Activated B cell treated with CpG ODN at 0.5 μM for 24 hours (primary cell): ENCODE results near the gene FTH1. TPM values are rescaled to one million over a fixed set of nuclear protein-coding genes. Genes with fewer than 3 reads are reported as not detected.

Source experiments
- ATAC-seq: fragments of 200-7000 bp; cut with Tn5 transposase; one replicate; pipeline ENCODE4 v1.10.0; 2021; ENCODE audit warnings: low read depth, mild to moderate bottlenecking, moderate library complexity
- CTCF ChIA-PET: fragments of 350-600 bp; sonication (Branson Sonifier 250); formaldehyde crosslinking; loops from one replicate; lab custom pipeline; 2021; ENCODE audit warnings: antibody characterized with exemption; lab: Charles Lee
- POLR2A ChIA-PET: fragments of 350-600 bp; sonication (Branson Sonifier 250); formaldehyde crosslinking; loops from one replicate; lab custom pipeline; 2021; ENCODE audit warnings: antibody characterized with exemption; lab: Charles Lee
- DNase-seq: peaks from one replicate; pipeline ENCODE4 v3.0.0; 2022
- H3K27ac Mint-ChIP-seq: one replicate; pipeline ENCODE4 v1.8.0; 2020; ENCODE audit warnings: mixed read lengths
- H3K27me3 Mint-ChIP-seq: one replicate; pipeline ENCODE4 v1.8.0; 2021; ENCODE audit warnings: mixed read lengths
- H3K36me3 Mint-ChIP-seq: one replicate; pipeline ENCODE4 v1.8.0; 2021; ENCODE audit warnings: low read depth, mixed read lengths
- H3K4me1 Mint-ChIP-seq: one replicate; pipeline ENCODE4 v1.8.0; 2021; ENCODE audit warnings: mixed read lengths
- H3K4me3 Mint-ChIP-seq: one replicate; pipeline ENCODE4 v1.8.0; 2020; ENCODE audit warnings: mild to moderate bottlenecking, mixed read lengths
- H3K9me3 Mint-ChIP-seq: one replicate; pipeline ENCODE4 v1.8.0; 2020; ENCODE audit warnings: mixed read lengths
- CTCF ChIP-seq: fragments of 200-600 bp; IDR thresholded peaks from one replicate; pipeline ENCODE4 v1.8.0; 2022; ENCODE audit warnings: antibody characterized with exemption, mild to moderate bottlenecking
- intact Hi-C: fragments of 100-400 bp; cut with micrococcal nuclease; formaldehyde crosslinking; loops from one replicate; pipeline ENCODE4 v1.15.1; 2024
- total RNA-seq: library from RNA; stranded (reverse); gene quantifications from 2 replicates; pipeline ENCODE4 v1.2.3, GENCODE V29; 2022

FTH1 gene
- total RNA-seq, 1 donor from 2014 or later, result 865 TPM

- Mint-ChIP-seq H3K4me3 (no peak overlapping the region), H3K36me3 (no peaks in the 10 kb centered on the region), H3K9me3 (no peaks in the 10 kb centered on the region), H3K27me3 (peaks cover 2% of the 10 kb centered on the region), H3K4me1 (peaks cover 11% of the 10 kb centered on the region), H3K27ac (no peak overlapping the region)
- DNase-seq, result no peak
- intact Hi-C loops, result loop anchor here (5.0 kb wide), 1 partner anchor 132 kb away; the partner anchor contains the start of gene FADS1
- TF ChIP-seq CTCF, result no peak
- ChIA-PET POLR2A (interaction anchor here (0.7 to 1.4 kb wide), 3 partner anchors 16 to 21 kb away, joined by 3 to 6 read pairs (median 4); partner anchors contain the start of gene FTH1), CTCF (interaction anchor here (0.7 to 6.3 kb wide), 8 partner anchors 14 to 159 kb away, joined by 3 to 118 read pairs (median 17); partner anchors contain the start of gene FTH1)
- ATAC-seq, result no peak
These were observed 18.0 kb downstream of the FTH1 start for GRCh38 chr11:61949169-61950034.

DNA sequence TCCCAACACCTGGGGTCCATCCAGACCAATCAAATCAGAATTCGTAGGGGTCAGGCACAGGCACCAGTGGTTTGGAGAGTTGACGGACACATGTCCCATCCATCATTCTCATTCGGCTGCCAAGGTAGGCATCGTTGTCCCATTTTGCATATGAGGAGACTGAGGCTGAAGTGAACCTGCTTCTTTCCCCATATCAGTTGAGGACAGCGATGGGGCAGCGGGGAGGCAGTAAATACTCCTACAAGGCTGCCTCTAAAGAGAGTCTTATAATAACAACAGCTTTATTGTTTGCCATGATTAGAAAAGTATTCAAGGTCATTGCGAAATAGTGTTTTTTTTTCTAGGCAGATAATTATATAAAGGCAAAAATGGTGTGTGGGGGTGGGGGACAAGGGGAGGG, 18.9 kb downstream of the FTH1 start:
- Mint-ChIP-seq H3K9me3 (no peaks in the 10 kb centered on the region), H3K36me3 (no peaks in the 10 kb centered on the region), H3K27ac (no peak overlapping the region), H3K27me3 (no peaks in the 10 kb centered on the region), H3K4me1 (peaks cover 11% of the 10 kb centered on the region), H3K4me3 (no peak overlapping the region)
- DNase-seq (no peak), ATAC-seq (no peak)
- POLR2A ChIA-PET, result interaction anchor here (0.9 to 1.6 kb wide), 8 partner anchors 15 to 155 kb away, joined by 3 to 15 read pairs (median 8); partner anchors contain the start of gene FTH1
- intact Hi-C loops, result loop anchor here (5.0 kb wide), 1 partner anchor 131 kb away; the partner anchor contains the start of gene FADS1
- no peak for TF ChIP-seq CTCF
- CTCF ChIA-PET, result interaction anchor here (0.5 to 6.3 kb wide), 26 partner anchors 12 to 159 kb away, joined by 3 to 118 read pairs (median 6); partner anchors contain the start of genes FEN1 and FTH1

DNA sequence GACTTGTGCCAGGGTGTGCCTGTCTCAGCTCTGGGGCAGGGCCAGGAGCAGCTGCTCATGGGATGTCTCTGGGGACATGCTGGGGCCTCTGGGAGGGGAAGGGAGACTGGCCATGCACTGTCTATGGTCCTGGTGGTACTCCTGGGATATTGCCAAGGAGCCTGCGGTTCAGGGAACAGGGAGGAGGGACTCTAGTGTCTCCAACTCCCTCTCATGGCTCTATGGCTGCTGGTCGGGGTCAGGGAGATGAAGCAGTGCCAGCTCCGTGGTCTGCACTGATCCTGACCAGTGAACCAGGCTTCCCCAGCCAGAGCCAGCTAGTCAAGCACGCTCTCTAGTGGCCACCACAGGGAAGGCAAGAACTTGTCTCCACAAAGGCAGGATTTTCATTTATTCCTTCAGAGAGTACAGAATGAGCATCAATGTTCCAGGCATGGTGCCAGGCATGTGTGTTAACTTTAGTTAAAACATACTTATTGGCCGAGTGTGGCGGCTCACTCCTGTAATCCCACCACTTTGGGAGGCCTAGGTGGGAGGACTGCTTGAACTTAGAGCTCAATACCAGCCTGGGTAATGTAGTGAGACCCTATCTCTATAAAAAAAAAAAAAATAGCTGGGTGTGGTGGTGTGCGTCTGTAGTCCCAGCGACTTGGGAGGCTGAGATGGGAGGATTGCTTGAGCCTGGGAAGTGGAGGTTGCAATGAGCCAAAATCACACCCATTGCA, 19.8 kb downstream of the FTH1 start:
- DNase-seq (peak; percentile 51), ATAC-seq (peak; percentile 92)
- Mint-ChIP-seq H3K27me3 (no peaks in the 10 kb centered on the region), H3K4me1 (peaks cover 11% of the 10 kb centered on the region), H3K36me3 (no peaks in the 10 kb centered on the region), H3K4me3 (no peak overlapping the region), H3K9me3 (no peaks in the 10 kb centered on the region), H3K27ac (no peak overlapping the region)
- intact Hi-C loops, result loop anchor here (1.0 to 5.0 kb wide), 5 partner anchors 48 to 150 kb away; partner anchors contain the start of gene FADS1
- ChIA-PET POLR2A (interaction anchor here (0.9 to 1.6 kb wide), 8 partner anchors 16 to 154 kb away, joined by 3 to 15 read pairs (median 8); partner anchors contain the start of gene FTH1), CTCF (interaction anchor here (0.5 to 6.3 kb wide), 36 partner anchors 9 to 160 kb away, joined by 3 to 118 read pairs (median 5); partner anchors contain the start of genes FEN1 and FTH1)
- peak; percentile 35 for TF ChIP-seq CTCF

- Mint-ChIP-seq H3K36me3 (no peaks in the 10 kb centered on the region), H3K27me3 (no peaks in the 10 kb centered on the region), H3K27ac (no peak overlapping the region), H3K4me3 (no peak overlapping the region), H3K9me3 (no peaks in the 10 kb centered on the region), H3K4me1 (peaks cover 11% of the 10 kb centered on the region)
- ChIA-PET POLR2A (interaction anchor here (1.2 to 1.6 kb wide), 6 partner anchors 16 to 135 kb away, joined by 3 to 11 read pairs (median 6); partner anchors contain the start of gene FTH1), CTCF (interaction anchor here (0.6 to 6.3 kb wide), 29 partner anchors 9 to 199 kb away, joined by 3 to 118 read pairs (median 5); partner anchors contain the start of genes FEN1 and FTH1)
- no peak for TF ChIP-seq CTCF
- DNase-seq, result no peak
- ATAC-seq, result no peak
- intact Hi-C loops, result loop anchor here (1.0 to 5.0 kb wide), 5 partner anchors 48 to 150 kb away; partner anchors contain the start of gene FADS1
These were observed 20.5 kb downstream of the FTH1 start for GRCh38 chr11:61946894-61947293.
